HG03039 (cell line): ENCODE data around the gene ALLC.
"Not testable (repeated sequence)": the region's sequence is repeated elsewhere in the genome, so short reads cannot be mapped to it uniquely, and the experiment has no call there.

ENCODE experiments used
- ATAC-seq: cut with Tn5 transposase; IDR thresholded peaks from one replicate; pipeline ENCODE4 v1.9.1; 2021; ENCODE audit warnings: mild to moderate bottlenecking, moderate library complexity; ENCODE audit not compliant: unreplicated experiment

The ALLC gene

DNA sequence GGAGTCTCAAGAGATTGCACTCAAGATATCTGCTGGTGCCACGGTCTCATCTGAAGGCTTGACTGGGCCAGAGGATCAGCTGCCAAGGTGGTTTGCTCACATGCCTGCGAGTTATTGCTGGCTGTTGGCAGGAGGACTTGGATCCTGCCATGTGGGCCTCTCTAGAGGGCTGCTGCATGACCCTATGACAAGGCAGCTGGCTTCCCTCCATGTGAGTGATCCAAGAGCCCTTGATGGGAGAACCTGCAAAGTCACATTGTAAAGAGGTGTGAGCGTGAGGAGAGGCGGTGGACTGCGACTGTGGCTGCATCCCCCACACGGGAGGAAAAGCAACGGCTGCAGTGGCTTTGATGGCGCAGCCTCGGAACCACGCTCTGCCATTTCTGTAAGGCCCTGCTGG is 4.0 kb upstream of the ALLC start:
- no peak for ATAC-seq

- ATAC-seq = no peak
Measured at GRCh38 chr2:3654531-3655225, 3.3 kb upstream of the ALLC start.

- ATAC-seq = no peak
Measured at GRCh38 chr2:3655871-3656761, 1.9 kb upstream of the ALLC start.

DNA sequence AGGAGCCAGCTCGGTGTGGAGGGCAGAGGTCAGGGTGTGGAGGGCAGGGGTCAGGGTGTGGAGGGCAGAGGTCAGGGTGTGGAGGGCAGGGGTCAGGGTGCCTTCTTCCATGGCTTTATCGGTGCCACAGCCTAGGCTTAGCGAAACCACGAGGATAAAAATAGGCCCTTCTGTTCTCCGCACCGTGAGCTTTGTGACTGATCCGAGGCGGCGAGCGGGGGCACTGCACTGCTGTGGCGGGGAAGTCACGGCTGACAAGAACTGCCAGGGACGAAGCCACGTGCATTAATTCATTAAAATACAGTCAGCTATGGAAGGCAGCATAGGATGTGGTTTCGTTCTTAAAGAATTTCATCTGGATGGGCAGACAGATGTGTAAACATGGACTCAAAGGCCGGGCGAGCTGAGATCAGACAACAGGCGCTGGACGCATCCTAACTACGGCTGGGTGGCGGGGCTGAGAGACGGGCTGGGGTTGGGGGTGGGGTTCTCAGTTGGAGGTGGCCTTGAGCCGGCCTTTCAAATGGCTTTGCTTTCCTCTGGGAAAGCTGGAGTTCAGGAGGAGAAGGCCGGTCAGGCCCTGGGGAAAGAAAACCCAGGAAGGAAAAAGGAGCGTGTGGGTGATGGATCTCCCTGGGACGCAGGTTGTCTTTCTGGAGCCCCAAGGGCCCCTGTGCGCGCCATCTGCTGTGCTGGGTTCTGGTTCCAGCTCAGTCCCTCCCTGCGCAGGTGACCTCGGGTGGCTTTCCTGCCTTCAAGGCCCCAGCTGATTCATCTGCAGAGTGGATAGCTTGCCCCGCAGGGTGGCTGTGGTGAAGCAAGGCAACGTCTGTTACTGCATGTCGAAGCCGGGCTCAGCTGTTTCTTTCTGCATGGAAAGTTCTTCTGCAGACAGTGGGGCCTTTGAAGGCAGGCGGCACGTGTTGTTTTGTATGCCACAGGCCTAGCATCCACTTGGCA is 958 bp upstream of the ALLC start:
- ATAC-seq = no peak

- no peak for ATAC-seq
Measured at GRCh38 chr2:3659447-3660432, 1.7 kb downstream of the ALLC start.

DNA sequence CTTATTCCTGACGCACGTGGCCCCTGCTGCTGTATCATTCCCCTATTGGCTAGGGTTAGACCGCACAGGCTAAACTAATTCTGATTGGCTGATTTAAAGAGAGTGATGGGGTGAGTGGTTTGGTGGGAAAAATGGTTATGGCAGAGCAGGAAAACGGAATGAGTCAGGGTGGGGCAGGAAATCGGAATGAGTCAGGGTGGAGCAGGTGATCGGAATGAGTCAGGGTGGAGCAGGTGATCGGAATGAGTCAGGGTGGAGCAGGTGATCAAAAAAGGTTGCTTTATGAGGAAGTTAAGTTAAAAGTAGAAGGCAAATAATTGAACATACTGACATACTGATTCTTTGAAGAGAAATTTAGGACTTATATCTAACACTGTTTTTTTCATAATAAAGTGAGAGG is 2.6 kb downstream of the ALLC start:
- ATAC-seq = not testable (repeated sequence)

DNA sequence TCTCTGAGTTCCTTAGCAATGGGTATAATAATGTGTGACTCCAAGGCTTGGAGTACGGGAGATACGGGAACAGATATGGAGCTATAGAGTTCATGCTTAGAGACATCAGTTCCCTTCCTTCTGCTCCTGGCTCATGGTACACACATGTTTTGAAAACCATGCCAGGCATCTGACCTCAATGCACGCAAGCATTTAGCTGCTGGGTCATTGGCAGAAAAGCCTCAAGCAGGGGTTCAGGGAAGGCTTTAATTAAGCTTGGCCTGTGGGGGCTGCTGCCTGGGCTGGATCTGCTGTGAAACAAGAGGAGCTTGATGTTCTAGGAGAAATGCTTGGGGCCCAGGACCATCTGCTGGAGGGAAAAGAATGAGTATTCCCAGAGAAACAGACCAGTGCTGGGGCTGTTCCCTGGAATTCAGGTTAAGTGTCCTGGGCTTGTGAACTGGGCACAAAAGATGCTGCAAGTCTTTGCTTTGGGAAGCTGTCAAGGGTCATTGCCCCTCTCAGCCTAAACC is 3.2 kb downstream of the ALLC start:
- ATAC-seq = no peak

- no peak for ATAC-seq
Measured at GRCh38 chr2:3662239-3662638, 4.2 kb downstream of the ALLC start.

DNA sequence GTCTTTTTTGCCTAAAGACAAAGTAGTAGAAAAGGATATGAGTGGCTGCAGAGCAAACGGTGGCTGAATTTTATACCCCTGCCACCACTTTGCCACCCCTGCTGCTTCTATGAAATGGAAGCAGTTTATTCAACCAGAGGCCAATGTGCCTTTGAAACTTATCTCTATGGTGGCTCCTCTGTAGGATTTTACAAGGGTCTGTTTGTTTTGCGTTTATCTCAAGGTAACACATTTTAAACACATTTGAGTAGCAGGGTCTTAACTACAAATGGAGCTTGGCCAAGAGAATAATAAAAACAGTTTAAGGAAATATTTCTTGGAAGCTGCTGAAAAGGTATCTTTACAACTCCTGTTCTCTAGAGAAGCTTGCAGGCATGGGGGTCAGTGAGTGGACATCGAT is 6.1 kb downstream of the ALLC start:
- ATAC-seq = no peak

DNA sequence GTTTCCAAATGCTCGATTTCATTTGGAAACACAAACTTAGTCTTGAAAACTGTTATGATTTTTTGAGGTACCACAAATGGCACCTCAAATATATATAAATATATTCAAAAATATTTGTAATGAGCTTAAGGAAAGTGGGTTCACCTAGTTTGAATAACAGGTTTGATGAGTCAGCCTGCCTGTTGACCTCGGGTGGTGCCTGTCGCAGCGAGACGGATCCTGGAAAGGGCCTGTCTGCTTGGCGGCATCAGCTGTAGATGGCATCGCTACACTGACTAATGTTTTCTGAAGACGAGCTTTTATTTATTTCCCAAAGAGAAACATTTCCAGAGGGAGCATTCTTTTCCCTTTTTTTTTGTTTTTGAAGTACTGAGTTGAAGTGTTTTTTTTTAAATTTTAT is 6.9 kb downstream of the ALLC start:
- ATAC-seq = no peak

GRCh38 chr2:3665886-3666612 is 8.0 kb downstream of the ALLC start:
- ATAC-seq = no peak

DNA sequence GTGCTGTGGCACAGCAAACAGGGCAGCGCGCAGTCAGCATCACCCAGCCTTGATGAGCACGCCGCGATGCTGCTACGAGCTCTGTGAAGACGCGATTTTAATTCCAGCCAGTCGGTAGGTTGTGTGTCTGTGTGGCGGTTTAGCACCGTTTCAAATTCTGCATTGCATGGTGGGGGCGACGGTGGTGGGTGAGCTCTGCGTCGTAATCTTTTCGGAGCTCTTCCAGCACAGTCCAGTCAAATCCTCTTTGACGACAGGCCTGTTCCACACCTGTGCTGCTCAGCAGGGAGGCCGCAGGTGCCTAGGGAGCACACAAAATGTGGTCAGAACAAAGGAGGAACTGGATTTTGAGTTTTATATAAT is 8.6 kb downstream of the ALLC start:
- ATAC-seq = no peak

- ATAC-seq = no peak
Measured at GRCh38 chr2:3667151-3667631, 9.2 kb downstream of the ALLC start.

GRCh38 chr2:3669656-3670055 is 11.7 kb downstream of the ALLC start:
- no peak for ATAC-seq

DNA sequence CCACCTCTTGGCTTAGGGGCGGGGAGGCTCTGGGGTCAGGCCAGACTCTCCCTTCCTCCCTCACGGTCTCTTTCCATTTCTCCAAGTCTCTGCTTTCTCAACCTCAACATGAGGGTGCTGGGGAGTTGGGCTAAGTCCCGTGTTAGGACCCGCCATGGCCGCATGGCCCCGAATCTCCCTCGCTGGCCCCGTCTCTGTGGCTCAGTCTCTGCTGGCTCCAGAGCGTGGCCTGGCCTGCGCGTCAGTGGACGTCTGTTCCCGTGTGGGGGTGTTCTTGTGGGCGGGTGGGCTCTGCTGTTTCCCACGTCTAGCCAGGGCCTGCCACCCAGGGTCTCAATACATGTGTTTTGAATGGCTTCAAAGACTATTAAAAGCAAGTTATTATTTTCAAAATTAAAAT is 12.4 kb downstream of the ALLC start:
- ATAC-seq = no peak

GRCh38 chr2:3670941-3671340 is 12.9 kb downstream of the ALLC start:
- no peak for ATAC-seq

GRCh38 chr2:3672861-3673678 is 15.1 kb downstream of the ALLC start:
- no peak for ATAC-seq
